A549 (cell line): ENCODE measurements around the gene DBF4B. TPM values are rescaled to one million over a fixed set of nuclear protein-coding genes. Genes with fewer than 3 reads are reported as not detected.

Experiments
- ATAC-seq, 2 experiments: fragments of 200-7000 bp in 1 of 2; fragments of >200 bp in 1 of 2; cut with Nextera tagmentation in 1 of 2; cut with Tn5 transposase in 1 of 2; 3 replicates each; pipeline versions ENCODE4 v1.8.0 to v1.9.1; 2018 to 2020; ENCODE audit warnings: mild to moderate bottlenecking in 1 of 2, moderate library complexity in 1 of 2
- CTCF ChIA-PET: fragments of 300-600 bp; sonication (Branson Sonifier 250); formaldehyde crosslinking; extraction: SDS; loops from one replicate; lab custom pipeline; 2021; ENCODE audit warnings: antibody characterized with exemption, inconsistent platforms; lab: Yijun Ruan, JAX
- POLR2A ChIA-PET: fragments of 350-600 bp; formaldehyde crosslinking; extraction: SDS; loops from one replicate; lab custom pipeline; 2021; ENCODE audit warnings: antibody characterized with exemption, inconsistent platforms; lab: Yijun Ruan, JAX
- DNase-seq, 2 experiments: peaks; one replicate each; pipeline versions ENCODE4 v3.0.0 to v3.0.0-alpha.2; 2011 to 2016; ENCODE audit warnings: low read depth in 1 of 2, low spot score in 1 of 2
- FAIRE-seq: peaks from 2 replicates; lab custom pipeline; 2011; peaks lifted over from hg19 to GRCh38; lab: Jason Lieb, UNC
- H3K27ac ChIP-seq, 2 experiments: fragments of >200 bp; sonication (Bioruptor Twin); formaldehyde crosslinking; 3 replicates each; pipeline ENCODE4 v1.5.1; 2016 to 2017
- H3K4me1 ChIP-seq: fragments of >200 bp; sonication (Bioruptor Twin); formaldehyde crosslinking; 3 replicates; pipeline ENCODE4 v1.6.1; 2016
- H3K4me2 ChIP-seq: fragments of >200 bp; sonication (Bioruptor Twin); formaldehyde crosslinking; 3 replicates; pipeline ENCODE4 v1.6.1; 2016
- H3K4me3 ChIP-seq: fragments of >200 bp; sonication (Bioruptor Twin); formaldehyde crosslinking; 3 replicates; pipeline ENCODE4 v1.5.1; 2016
- H3K9me3 ChIP-seq: fragments of >200 bp; sonication (Bioruptor Twin); formaldehyde crosslinking; 3 replicates; pipeline ENCODE4 v1.6.1; 2016
- BHLHE40 ChIP-seq: IDR thresholded peaks from 2 replicates; pipeline ENCODE4 v1.6.1; 2012; ENCODE audit warnings: low read depth, low read length, inconsistent platforms
- CEBPB ChIP-seq, 2 experiments: fragments of >200 bp in 1 of 2; sonication (Bioruptor Twin) in 1 of 2; formaldehyde crosslinking in 1 of 2; IDR thresholded peaks; 2 replicates each; pipeline ENCODE4 v1.6.1; 2012 to 2016
- CHD2 ChIP-seq: fragments of 150-350 bp; IDR thresholded peaks from 2 replicates; pipeline ENCODE4 v1.6.1; 2014; ENCODE audit warnings: low read length; ENCODE audit not compliant: partially characterized antibody
- CHD4 ChIP-seq: fragments of 200-600 bp; sonication (generic); IDR thresholded peaks from 2 replicates; pipeline ENCODE4 v1.6.1; 2016; ENCODE audit warnings: antibody characterized with exemption, mild to moderate bottlenecking, borderline replicate concordance
- EHF ChIP-seq: fragments of 250-450 bp; sonication (Bioruptor Pico); IDR thresholded peaks from 2 replicates; pipeline ENCODE4 v1.5.0; 2020; ENCODE audit warnings: mild to moderate bottlenecking
- FOSB ChIP-seq: fragments of 250-450 bp; sonication (Bioruptor Pico); IDR thresholded peaks from 2 replicates; pipeline ENCODE4 v1.5.0; 2020; ENCODE audit warnings: mild to moderate bottlenecking, moderate library complexity
- FOSL2 ChIP-seq, 2 experiments: fragments of 450-650 bp in 1 of 2; fragments of >200 bp in 1 of 2; sonication (Bioruptor Twin) in 1 of 2; formaldehyde crosslinking; IDR thresholded peaks; 2 replicates each; pipeline versions ENCODE4 v1.5.0 to v1.6.1; 2016 to 2020; ENCODE audit warnings: mild to moderate bottlenecking in 1 of 2, moderate library complexity in 1 of 2
- GATA3 ChIP-seq: IDR thresholded peaks from 2 replicates; pipeline ENCODE4 v1.6.1; 2012; ENCODE audit warnings: borderline replicate concordance
- HOXB5 ChIP-seq: fragments of 250-450 bp; sonication (Bioruptor Pico); IDR thresholded peaks from 2 replicates; pipeline ENCODE4 v1.5.0; 2020; ENCODE audit warnings: mild to moderate bottlenecking, moderate library complexity
- JUN ChIP-seq, 2 experiments: fragments of >200 bp; sonication (Bioruptor Twin); formaldehyde crosslinking; IDR thresholded peaks; 2 replicates in 1 of 2; 3 replicates in 1 of 2; pipeline ENCODE4 v1.6.1; 2016 to 2017
- MAFK ChIP-seq: fragments of 450-650 bp; IDR thresholded peaks from 2 replicates; pipeline ENCODE4 v1.6.1; 2014; ENCODE audit not compliant: partially characterized antibody
- MYC ChIP-seq: IDR thresholded peaks from 2 replicates; pipeline ENCODE4 v1.6.1; 2012; ENCODE audit warnings: mild to moderate bottlenecking, inconsistent platforms, low read length, improper control_type of control experiment, borderline replicate concordance
- NFE2L2 ChIP-seq: fragments of 150-350 bp; conservative IDR thresholded peaks from 2 replicates; pipeline ENCODE4 v1.6.1; 2014; ENCODE audit warnings: low read length
- NPAS2 ChIP-seq: fragments of 250-450 bp; sonication (Bioruptor Pico); IDR thresholded peaks from 2 replicates; pipeline ENCODE4 v1.8.0; 2022; ENCODE audit warnings: mild to moderate bottlenecking, moderate library complexity, borderline replicate concordance
- POLR2A ChIP-seq: IDR thresholded peaks from 2 replicates; pipeline ENCODE4 v1.6.1; 2012; ENCODE audit warnings: mild to moderate bottlenecking, low read length
- POLR2AphosphoS2 ChIP-seq: conservative IDR thresholded peaks from 2 replicates; pipeline ENCODE4 v1.6.1; 2012; ENCODE audit warnings: low read length, improper control_type of control experiment, inconsistent platforms
- RAD21 ChIP-seq, 2 experiments: fragments of >200 bp in 1 of 2; sonication (Bioruptor Twin) in 1 of 2; formaldehyde crosslinking in 1 of 2; IDR thresholded peaks in 1 of 2; conservative IDR thresholded peaks in 1 of 2; 2 replicates in 1 of 2; 3 replicates in 1 of 2; pipeline ENCODE4 v1.6.1; 2012 to 2018; ENCODE audit warnings: inconsistent platforms in 1 of 2
- SMC3 ChIP-seq: fragments of >200 bp; sonication (Bioruptor Twin); formaldehyde crosslinking; IDR thresholded peaks from 3 replicates; pipeline ENCODE4 v1.6.1; 2018; ENCODE audit warnings: inconsistent platforms
- TFCP2L1 ChIP-seq: fragments of 250-450 bp; sonication (Bioruptor Pico); IDR thresholded peaks from 2 replicates; pipeline ENCODE4 v1.5.0; 2021; ENCODE audit warnings: mild to moderate bottlenecking
- TP53 ChIP-seq: fragments of 250-450 bp; sonication (Bioruptor Pico); IDR thresholded peaks from 2 replicates; pipeline ENCODE4 v1.5.0; 2021; ENCODE audit warnings: mild to moderate bottlenecking, moderate library complexity
- ZC3H11A ChIP-seq: fragments of 450-650 bp; IDR thresholded peaks from 2 replicates; pipeline ENCODE4 v1.6.1; 2014; ENCODE audit warnings: antibody characterized with exemption, mild to moderate bottlenecking
- ZFP36 ChIP-seq: fragments of 450-650 bp; IDR thresholded peaks from 2 replicates; pipeline ENCODE4 v1.6.1; 2014; ENCODE audit warnings: borderline replicate concordance; ENCODE audit not compliant: partially characterized antibody
- WGBS: methylation state at CpG from one replicate; pipeline ENCODE4 v1.1.6; 2017; ENCODE audit errors: missing lambda C conversion rate; 5-methylcytosine and 5-hydroxymethylcytosine counted together
- polyA plus RNA-seq, 4 experiments: library from polyadenylated mRNA; depleted of rRNA in 3 of 4; stranded (reverse); fragments of >200 nt; fragmentation: RNase III in 1 of 4; extraction: RNeasy Plus Mini Kit Qiagen cat#74134 plus additional on column Dnase treatment in 1 of 4; gene quantifications; 2 replicates in 3 of 4; 3 replicates in 1 of 4; pipeline ENCODE4 v1.2.3, GENCODE V29; 2011 to 2017
- TF ChIP-seq, protein P1 (sequence below): fragments of 250-450 bp; sonication (Bioruptor Pico); IDR thresholded peaks from 2 replicates; pipeline ENCODE4 v1.5.0; 2020; ENCODE audit warnings: low read depth, mild to moderate bottlenecking, moderate library complexity
- TF ChIP-seq, protein P2 (sequence below): fragments of >200 bp; sonication (Bioruptor Twin); formaldehyde crosslinking; IDR thresholded peaks from 2 replicates; pipeline ENCODE4 v1.6.1; 2016
- TF ChIP-seq, protein P3 (sequence below): IDR thresholded peaks from 2 replicates; pipeline ENCODE4 v1.6.1; 2012; ENCODE audit warnings: low read depth, borderline replicate concordance
- TF ChIP-seq, protein P4 (sequence below): IDR thresholded peaks from 2 replicates; pipeline ENCODE4 v1.6.1; 2012
- TF ChIP-seq, protein P5 (sequence below): fragments of 150-350 bp; IDR thresholded peaks from 2 replicates; pipeline ENCODE4 v1.6.1; 2014; ENCODE audit warnings: low read depth, mild to moderate bottlenecking, low read length
- TF ChIP-seq, protein P6 (sequence below): fragments of 250-450 bp; sonication (Bioruptor Pico); IDR thresholded peaks from 2 replicates; pipeline ENCODE4 v1.5.0; 2021; ENCODE audit warnings: mild to moderate bottlenecking, moderate library complexity, borderline replicate concordance

DBF4B gene
- polyA plus RNA-seq, 2 of the 4 experiments (the other 2 are of a cell fraction): 16.9 to 32.3 TPM

GRCh38 chr17:44763170-44763569 is 54.7 kb downstream of the DBF4B start:
- DNase-seq (no peak), FAIRE-seq (no peak), ATAC-seq (no peak)
- Histone ChIP-seq H3K9me3 (no peaks in the 10 kb centered on the region), H3K4me2 (no peak overlapping the region), H3K4me3 (no peak overlapping the region), H3K27ac (no peak overlapping the region), H3K4me1 (peaks cover 10% of the 10 kb centered on the region; the same call in 1 of the 3 replicates)
- TF ChIP-seq FOSL2 (IDR thresholded peaks at IDR 0.05) (no peak), FOSL2 (CRISPR knock-in tag; IDR thresholded peaks at IDR 0.05) (no peak), ZC3H11A (no peak), NPAS2 (CRISPR knock-in tag) (no peak), SMC3 (no peak), TFCP2L1 (CRISPR knock-in tag) (no peak), POLR2A (no peak)
- POLR2A ChIA-PET: interaction anchor here (0.7 kb wide), 1 partner anchor 442 kb away, joined by 4 read pairs; no protein-coding TSS in a partner anchor
- 83% methylated on average over 5 of the region's 5 CpGs for WGBS
- CTCF ChIA-PET: interaction anchor here (0.6 to 30.3 kb wide), 7 partner anchors 10 to 103 kb away, joined by 3 to 1787 read pairs (median 12); partner anchors contain the start of gene HIGD1B

DNA sequence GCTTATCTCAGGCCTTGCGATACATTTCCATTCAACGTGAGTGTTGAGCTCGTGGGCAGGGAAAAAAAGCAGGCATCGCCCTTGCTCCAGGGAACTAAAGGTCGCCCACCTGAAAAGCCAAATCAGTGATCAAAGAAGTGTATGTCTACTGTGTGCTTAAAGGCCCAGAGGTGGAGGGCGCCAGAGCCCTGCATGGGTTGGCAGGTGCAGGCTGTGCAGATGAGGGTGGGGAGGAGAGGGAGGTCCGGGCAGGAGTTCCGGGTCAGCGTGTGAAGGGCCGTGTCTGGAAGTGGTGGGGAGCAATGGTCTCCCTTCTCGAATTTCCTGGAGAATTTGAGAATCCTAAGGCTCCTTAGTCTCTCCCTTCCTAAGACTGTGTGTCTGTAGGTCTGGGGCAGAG is 57.5 kb downstream of the DBF4B start:
- CTCF ChIA-PET: interaction anchor here (1.2 to 30.3 kb wide), 4 partner anchors 7 to 156 kb away, joined by 3 to 1787 read pairs (median 50); partner anchors contain the start of gene HIGD1B
- ATAC-seq: no peak

GRCh38 chr17:44766409-44767038 is 58.1 kb downstream of the DBF4B start:
- ChIA-PET CTCF (interaction anchor here (5.6 to 30.3 kb wide), 3 partner anchors 7 to 99 kb away, joined by 36 to 1787 read pairs (median 65); partner anchors contain the start of gene HIGD1B), POLR2A (no interaction called here)
- H3K4me2 ChIP-seq: no peak overlapping the region
- peak; percentile 4 to 13; a peak in 3 of 6 replicates for ATAC-seq
- H3K4me3 ChIP-seq: no peak overlapping the region
- FAIRE-seq: no peak
- no peaks in the 10 kb centered on the region for H3K4me1 ChIP-seq
- H3K27ac ChIP-seq: no peak overlapping the region
- no peak for DNase-seq
- no peaks in the 10 kb centered on the region for H3K9me3 ChIP-seq
- 66% methylated on average over 6 of the region's 8 CpGs for WGBS
- TF ChIP-seq, protein P1, sequence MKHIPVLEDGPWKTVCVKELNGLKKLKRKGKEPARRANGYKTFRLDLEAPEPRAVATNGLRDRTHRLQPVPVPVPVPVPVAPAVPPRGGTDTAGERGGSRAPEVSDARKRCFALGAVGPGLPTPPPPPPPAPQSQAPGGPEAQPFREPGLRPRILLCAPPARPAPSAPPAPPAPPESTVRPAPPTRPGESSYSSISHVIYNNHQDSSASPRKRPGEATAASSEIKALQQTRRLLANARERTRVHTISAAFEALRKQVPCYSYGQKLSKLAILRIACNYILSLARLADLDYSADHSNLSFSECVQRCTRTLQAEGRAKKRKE: no peak
- TF ChIP-seq TFCP2L1 (CRISPR knock-in tag) (no peak), MYC (no peak), NFE2L2 (no peak), GATA3 (no peak), JUN (IDR thresholded peaks at IDR 0.05) (no peak), EHF (CRISPR knock-in tag) (no peak), FOSB (CRISPR knock-in tag) (no peak), MAFK (no peak), HOXB5 (CRISPR knock-in tag) (no peak), CHD2 (no peak), FOSL2 (IDR thresholded peaks at IDR 0.05) (no peak), FOSL2 (CRISPR knock-in tag; IDR thresholded peaks at IDR 0.05) (no peak), CEBPB (IDR thresholded peaks at IDR 0.05) (no peak), BHLHE40 (no peak), POLR2A (no peak)
- TF ChIP-seq, protein P2, sequence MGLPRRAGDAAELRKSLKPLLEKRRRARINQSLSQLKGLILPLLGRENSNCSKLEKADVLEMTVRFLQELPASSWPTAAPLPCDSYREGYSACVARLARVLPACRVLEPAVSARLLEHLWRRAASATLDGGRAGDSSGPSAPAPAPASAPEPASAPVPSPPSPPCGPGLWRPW: no peak
- TF ChIP-seq, protein P3, sequence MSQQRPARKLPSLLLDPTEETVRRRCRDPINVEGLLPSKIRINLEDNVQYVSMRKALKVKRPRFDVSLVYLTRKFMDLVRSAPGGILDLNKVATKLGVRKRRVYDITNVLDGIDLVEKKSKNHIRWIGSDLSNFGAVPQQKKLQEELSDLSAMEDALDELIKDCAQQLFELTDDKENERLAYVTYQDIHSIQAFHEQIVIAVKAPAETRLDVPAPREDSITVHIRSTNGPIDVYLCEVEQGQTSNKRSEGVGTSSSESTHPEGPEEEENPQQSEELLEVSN: no peak

More for the DNA sequence above, 57.5 kb downstream of the DBF4B start:
- Histone ChIP-seq H3K9me3 (no peaks in the 10 kb centered on the region), H3K27ac (no peak overlapping the region), H3K4me1 (no peaks in the 10 kb centered on the region), H3K4me3 (no peak overlapping the region), H3K4me2 (no peak overlapping the region)
- 79% methylated on average over 11 of the region's 11 CpGs for WGBS
- TF ChIP-seq, protein P4, sequence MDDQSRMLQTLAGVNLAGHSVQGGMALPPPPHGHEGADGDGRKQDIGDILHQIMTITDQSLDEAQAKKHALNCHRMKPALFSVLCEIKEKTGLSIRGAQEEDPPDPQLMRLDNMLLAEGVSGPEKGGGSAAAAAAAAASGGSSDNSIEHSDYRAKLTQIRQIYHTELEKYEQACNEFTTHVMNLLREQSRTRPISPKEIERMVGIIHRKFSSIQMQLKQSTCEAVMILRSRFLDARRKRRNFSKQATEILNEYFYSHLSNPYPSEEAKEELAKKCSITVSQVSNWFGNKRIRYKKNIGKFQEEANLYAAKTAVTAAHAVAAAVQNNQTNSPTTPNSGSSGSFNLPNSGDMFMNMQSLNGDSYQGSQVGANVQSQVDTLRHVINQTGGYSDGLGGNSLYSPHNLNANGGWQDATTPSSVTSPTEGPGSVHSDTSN: no peak
- TF ChIP-seq, protein P5, sequence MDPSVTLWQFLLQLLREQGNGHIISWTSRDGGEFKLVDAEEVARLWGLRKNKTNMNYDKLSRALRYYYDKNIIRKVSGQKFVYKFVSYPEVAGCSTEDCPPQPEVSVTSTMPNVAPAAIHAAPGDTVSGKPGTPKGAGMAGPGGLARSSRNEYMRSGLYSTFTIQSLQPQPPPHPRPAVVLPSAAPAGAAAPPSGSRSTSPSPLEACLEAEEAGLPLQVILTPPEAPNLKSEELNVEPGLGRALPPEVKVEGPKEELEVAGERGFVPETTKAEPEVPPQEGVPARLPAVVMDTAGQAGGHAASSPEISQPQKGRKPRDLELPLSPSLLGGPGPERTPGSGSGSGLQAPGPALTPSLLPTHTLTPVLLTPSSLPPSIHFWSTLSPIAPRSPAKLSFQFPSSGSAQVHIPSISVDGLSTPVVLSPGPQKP: no peak
- TF ChIP-seq ZFP36 (no peak), POLR2AphosphoS2 (no peak), RAD21 (conservative IDR thresholded peaks at IDR 0.05 in 1 of 2, IDR thresholded peaks at IDR 0.05 in 1 of 2) (no peak), FOSB (CRISPR knock-in tag) (no peak), TP53 (CRISPR knock-in tag) (no peak), HOXB5 (CRISPR knock-in tag) (no peak), CHD4 (no peak)
- TF ChIP-seq, protein P6, sequence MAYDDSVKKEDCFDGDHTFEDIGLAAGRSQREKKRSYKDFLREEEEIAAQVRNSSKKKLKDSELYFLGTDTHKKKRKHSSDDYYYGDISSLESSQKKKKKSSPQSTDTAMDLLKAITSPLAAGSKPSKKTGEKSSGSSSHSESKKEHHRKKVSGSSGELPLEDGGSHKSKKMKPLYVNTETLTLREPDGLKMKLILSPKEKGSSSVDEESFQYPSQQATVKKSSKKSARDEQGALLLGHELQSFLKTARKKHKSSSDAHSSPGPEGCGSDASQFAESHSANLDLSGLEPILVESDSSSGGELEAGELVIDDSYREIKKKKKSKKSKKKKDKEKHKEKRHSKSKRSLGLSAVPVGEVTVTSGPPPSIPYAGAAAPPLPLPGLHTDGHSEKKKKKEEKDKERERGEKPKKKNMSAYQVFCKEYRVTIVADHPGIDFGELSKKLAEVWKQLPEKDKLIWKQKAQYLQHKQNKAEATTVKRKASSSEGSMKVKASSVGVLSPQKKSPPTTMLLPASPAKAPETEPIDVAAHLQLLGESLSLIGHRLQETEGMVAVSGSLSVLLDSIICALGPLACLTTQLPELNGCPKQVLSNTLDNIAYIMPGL: no peak
- FAIRE-seq (no peak), DNase-seq (no peak)
- POLR2A ChIA-PET: no interaction called here
